HFF-Myc (cell line): ENCODE data around the gene FOXF1.

Experiments
- DNase-seq: peaks from one replicate; pipeline ENCODE4 v3.0.0-alpha.2; 2011; ENCODE audit warnings: low read depth; ENCODE audit errors: extremely low read depth
- H3K4me3 ChIP-seq: replicated peaks from 2 replicates; pipeline ENCODE4 v1.5.1; 2011; ENCODE audit warnings: low read depth, mild to moderate bottlenecking, control low read depth, low read length
- TF ChIP-seq, protein P1 (sequence below): IDR thresholded peaks from 2 replicates; pipeline ENCODE4 v1.5.1; 2012; ENCODE audit warnings: mild to moderate bottlenecking, low read depth, low read length, control low read depth; ENCODE audit errors: missing control alignments

The FOXF1 gene

DNA sequence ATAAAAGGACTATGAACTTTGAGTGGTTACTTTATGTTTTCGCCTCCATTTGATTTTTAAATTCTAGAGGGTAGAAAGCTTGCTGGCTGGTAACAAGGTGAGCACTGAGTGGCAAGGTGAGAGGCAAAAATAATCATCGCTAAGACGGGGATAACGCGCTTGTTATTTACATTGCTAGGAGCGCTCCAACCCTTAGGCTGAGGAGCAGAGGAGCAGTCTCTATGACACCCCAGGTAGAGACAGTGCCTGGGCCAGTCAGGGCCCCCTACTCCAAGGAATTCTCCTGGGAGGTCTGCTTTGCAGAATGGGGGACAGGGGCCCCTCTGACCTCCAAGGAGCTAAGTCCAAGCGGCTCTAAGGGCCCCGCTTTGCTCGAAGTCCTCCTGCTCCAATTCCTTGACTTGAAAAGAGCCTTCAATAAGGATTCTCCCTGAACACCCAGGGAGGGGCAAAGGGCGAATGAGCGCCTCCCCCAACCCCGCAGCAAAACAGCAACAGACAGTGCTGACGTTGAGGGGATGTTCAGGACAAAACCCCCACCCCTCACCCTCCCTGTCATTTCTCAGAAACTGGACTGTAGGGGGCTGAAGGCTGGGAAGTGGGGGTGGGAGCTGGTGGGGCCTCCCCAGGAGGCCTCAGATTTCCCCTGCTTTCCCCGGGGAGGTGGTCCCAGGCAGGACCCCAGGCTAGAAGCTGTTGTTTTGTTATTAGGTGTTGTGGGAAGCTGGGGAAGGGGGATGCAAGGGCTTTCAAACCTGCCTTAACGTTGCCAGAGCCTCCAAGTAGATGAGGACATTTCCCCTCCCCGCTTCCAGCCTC lies 10.2 kb upstream of the FOXF1 start:
- no peak overlapping the region for H3K4me3 ChIP-seq
- DNase-seq = no peak
- TF ChIP-seq, protein P1, sequence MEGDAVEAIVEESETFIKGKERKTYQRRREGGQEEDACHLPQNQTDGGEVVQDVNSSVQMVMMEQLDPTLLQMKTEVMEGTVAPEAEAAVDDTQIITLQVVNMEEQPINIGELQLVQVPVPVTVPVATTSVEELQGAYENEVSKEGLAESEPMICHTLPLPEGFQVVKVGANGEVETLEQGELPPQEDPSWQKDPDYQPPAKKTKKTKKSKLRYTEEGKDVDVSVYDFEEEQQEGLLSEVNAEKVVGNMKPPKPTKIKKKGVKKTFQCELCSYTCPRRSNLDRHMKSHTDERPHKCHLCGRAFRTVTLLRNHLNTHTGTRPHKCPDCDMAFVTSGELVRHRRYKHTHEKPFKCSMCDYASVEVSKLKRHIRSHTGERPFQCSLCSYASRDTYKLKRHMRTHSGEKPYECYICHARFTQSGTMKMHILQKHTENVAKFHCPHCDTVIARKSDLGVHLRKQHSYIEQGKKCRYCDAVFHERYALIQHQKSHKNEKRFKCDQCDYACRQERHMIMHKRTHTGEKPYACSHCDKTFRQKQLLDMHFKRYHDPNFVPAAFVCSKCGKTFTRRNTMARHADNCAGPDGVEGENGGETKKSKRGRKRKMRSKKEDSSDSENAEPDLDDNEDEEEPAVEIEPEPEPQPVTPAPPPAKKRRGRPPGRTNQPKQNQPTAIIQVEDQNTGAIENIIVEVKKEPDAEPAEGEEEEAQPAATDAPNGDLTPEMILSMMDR = no peak

DNA sequence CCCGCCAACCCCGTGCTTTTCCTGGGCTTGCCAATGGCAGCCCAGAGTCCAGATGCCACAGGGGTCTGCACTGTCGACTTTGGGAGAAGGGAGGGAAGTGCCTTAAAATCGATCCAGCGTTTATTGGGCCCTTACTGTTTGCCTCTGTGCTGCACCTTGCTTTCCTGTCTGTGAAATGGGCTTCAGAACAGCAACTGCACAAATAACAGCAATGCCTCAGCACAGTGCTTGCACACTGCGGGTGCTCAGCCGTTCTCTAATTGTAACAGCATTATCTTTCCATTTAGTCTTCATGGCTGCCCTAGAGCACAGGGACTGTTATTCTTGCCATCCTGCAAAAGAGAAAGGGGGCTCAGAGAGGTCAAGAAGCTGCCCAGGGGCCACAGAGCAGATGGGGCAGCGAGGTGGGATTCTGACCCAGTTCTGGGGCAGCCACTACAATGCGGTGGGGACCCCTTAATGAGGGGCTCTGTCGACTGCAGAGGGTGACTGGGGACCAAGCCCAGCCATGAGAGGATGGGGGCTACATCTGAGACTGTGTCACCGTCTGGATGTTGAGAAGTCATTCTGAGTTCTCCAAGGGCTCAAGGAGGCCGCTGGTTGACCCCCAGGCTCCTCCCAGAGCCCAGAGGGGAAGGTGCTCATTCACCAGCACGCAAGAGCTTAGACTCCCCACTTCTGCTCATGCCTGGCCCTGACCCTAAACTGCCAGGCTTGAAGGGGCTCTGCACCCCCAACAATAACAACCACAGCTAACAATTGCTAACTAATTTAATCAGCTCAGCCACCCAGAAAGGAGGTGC lies 9.4 kb upstream of the FOXF1 start:
- DNase-seq = no peak
- TF ChIP-seq, protein P1 = no peak
- no peak overlapping the region for H3K4me3 ChIP-seq

DNA sequence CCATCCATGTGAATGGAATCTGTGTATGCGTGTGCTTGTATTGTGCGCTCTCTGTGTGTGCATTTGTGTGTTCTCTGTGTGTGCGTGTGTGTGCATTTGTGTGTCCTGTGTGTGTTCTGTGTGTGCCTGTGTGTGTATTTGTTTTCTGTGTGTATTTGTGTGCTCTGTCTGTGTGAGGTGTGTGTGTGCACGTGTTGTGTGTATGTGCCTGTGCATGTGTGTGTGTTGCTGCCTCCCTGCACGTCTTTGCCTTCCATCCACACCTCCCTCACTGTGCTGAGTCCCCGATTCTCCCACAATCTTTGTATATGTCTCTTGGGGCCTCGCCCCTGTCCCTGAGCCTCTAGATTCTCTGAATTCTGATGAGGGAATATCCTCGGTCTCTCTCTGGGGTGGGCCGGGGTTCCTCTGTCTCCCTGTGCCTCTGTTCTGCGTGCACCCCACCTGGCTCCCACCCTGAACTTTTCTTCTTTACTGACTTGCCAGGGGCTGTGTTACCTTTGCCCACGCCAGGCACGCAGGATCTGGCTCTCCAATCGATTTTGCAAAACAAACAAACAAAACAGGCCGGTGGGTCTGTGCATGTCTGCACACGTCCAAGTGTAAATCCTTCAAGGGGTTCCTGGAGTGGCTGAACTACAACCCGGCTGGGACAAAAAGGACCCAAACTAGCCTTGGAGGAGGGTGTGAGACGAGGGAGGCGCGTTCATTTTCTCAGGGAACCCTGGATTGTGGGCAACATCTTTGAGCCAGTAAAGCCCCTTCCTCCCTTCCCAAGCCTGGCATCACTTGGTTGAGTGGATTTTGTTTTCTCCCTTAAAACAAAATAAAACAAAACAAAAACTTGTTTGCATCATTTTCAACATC lies 8.1 kb upstream of the FOXF1 start:
- TF ChIP-seq, protein P1 = no peak
- DNase-seq = no peak
- peak overlapping the region; percentile 32; the same call in 1 of the 2 replicates for H3K4me3 ChIP-seq

DNA sequence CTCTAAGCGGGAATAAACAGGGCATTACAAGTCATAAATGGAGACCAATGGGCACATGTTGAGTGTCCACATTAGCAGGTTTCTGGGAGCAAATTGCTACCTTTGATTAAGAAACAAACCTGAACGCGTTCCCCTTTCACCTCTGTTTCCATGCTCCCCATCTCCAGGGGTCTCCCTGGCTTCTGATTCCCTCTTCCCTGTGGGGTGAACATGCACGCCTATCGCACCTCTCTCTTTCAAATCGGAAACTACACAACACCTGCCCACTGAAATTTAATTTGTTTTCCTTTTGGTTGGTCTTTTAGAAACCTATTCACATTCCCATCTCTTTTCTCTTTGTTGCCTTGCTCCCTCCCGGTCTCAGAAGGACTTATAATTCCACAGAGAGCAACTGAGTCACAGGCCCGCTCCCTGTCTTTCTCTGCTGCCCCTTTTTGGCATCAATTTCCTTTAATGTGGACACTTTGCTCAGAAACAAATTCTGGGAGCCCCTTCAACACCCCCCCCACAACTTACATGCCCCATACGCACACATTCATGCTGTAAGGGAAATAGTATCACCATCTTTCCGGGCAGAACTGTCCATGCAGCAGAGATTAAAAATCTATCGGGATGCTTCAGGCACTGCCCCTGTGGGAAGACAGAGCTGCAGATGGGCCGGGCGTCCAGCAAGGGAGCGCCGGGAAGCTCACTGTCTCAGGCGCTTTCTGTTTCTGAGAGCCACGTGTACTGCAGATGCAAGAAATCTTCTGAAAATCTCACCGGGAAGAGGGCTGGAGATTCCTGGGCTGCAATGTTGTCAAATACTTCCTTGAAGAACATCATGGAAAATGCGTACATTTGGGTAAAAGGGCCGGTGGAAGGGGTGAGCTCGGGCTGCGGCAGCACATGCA lies 7.2 kb upstream of the FOXF1 start:
- TF ChIP-seq, protein P1 = no peak
- peak overlapping the region; percentile 32 for H3K4me3 ChIP-seq
- DNase-seq = peak; percentile 76

DNA sequence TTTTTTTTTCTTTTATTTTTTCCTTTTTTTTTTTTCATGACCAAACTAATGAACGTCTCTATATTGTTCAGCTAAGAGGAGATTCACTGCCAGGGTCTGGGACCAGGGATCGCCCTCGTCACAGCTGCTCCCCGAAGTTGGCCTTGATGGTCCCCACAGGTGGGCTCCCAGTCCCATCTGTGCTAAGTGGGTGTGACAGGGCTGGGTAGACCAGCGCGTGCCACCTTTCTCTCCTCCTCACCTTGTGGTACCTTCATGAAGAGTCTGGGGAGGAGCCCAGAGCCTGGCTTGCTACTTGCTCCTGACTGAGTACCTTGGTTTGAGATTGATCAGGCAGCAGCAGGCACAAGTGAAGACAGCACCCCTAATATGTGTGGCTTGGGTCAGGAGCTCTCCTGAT lies 6.5 kb upstream of the FOXF1 start:
- TF ChIP-seq, protein P1 = no peak
- peak overlapping the region; percentile 32 for H3K4me3 ChIP-seq
- DNase-seq = no peak
